ENCODE results near the gene CHSY1.

GRCh38 chr15:101171954-101172353, 79.9 kb downstream of the CHSY1 start:
- TF ChIP-seq, protein P1, sequence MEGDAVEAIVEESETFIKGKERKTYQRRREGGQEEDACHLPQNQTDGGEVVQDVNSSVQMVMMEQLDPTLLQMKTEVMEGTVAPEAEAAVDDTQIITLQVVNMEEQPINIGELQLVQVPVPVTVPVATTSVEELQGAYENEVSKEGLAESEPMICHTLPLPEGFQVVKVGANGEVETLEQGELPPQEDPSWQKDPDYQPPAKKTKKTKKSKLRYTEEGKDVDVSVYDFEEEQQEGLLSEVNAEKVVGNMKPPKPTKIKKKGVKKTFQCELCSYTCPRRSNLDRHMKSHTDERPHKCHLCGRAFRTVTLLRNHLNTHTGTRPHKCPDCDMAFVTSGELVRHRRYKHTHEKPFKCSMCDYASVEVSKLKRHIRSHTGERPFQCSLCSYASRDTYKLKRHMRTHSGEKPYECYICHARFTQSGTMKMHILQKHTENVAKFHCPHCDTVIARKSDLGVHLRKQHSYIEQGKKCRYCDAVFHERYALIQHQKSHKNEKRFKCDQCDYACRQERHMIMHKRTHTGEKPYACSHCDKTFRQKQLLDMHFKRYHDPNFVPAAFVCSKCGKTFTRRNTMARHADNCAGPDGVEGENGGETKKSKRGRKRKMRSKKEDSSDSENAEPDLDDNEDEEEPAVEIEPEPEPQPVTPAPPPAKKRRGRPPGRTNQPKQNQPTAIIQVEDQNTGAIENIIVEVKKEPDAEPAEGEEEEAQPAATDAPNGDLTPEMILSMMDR (IDR thresholded peaks at IDR 0.05), result no peak
- no peak for TF ChIP-seq EP300 (IDR thresholded peaks at IDR 0.05)

All from stomach (tissue), 4 donors.